ENCODE results near the gene THSD4.

Gene THSD4

DNA sequence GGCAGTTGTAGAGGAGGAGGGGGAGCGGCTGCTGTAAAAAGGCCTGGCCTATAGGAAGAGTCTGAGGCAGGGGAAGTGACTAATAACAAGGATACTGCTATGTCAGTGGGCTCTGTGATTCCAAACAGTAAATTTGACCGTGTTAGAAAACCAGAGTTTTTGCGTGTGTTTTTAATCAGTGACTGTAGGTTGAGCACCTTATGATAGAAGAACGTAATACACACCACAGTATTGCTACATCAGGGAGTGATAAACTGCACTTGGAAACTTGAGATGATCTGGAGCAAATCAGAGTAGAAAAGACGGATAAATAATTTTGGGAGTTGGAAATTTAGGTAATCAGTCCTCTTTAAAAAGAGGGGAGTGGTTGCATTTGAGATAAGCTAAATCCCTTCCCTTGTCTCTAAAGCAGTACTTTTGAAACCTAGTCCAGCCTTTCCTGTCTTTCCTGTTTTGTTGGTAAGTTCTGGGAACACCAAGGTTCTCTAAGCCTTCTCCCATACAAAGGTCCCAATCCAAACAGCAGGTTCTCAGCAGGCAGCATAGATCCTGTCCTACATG is 564.6 kb downstream of the THSD4 start:
- no peak for DNase-seq

DNA sequence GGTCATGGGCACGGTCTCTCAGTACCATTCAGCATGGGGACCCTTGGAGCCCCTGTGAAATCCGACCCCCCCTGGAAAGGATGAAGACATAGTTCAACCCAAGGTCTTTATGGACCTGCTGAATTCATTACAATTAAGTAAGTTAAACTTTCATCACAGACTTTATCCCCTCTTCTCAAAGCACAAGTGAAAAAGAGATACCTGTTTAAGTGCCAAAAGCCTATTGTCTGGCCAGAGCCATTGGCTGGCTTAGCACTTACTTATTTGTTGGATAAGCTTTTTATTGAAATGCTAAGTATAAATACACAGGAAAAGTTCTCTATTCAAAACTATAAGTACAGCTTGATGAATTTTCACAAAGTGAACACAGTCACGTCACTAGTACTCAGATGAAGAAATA is 566.7 kb downstream of the THSD4 start:
- no peak for DNase-seq

DNA sequence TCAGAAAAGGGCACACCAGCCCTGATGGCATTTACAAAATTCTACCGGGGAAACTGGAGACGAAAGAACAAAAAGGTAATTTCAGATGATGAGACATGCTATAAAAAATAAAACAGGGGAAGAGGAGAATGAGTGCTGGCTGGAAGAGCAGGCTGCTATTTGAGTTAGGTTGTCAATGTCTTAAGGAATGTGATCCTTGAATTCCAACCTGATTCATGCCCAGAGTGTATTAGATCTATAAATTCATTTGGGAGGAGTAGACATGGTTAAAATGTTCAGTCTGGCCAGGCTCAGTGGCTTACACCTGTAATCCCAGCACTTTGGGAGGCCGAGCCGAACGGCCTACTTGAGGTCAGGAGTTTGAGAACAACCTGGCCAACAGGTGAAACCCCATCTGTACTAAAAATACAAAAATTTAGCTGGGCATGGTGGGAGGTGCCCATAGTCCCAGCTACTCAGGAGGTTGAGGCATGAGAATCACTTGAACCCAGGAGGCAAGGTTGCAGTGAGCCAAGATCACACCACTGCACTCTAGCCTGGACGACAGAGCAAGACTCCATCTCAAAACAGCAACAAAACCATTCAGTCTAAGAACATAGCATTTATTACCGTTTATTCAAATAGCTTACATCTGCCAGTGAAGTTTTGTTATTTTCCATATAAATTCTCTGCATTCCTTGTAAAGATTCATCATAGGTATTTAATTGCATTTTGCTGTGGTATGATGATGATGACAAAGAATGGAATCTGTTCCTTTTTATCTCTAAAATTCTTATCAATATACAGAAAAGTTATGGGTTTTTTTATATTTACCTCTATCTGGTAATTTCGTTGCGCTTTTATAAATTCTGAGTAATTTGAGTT is 568.4 kb downstream of the THSD4 start:
- DNase-seq = no peak

DNA sequence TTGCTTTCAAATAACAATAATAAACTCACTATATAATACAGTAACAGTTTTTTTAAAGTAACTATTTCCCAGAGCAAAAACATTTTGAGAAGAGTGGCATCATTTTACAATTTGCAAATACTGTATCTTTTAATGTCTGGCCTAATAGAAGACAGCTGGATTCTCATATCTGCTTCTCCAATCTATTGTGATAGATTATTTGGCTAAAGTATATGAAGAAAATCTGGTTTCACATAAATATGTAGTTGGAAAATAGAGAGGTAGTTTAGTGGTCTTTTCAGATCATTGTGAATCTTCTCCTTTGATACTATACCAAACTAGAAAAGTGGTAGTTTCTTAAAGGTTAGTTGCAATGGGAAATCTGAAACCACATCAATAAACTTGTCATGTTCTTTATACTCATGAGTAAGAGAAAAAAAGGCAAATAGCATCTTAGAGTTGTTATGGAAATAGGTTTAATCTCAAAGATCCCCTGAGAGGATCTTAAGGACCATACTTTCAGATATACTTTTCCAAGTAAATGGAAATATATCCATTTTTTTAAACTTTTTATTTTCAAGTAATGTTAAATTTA is 570.2 kb downstream of the THSD4 start:
- no peak for DNase-seq

DNA sequence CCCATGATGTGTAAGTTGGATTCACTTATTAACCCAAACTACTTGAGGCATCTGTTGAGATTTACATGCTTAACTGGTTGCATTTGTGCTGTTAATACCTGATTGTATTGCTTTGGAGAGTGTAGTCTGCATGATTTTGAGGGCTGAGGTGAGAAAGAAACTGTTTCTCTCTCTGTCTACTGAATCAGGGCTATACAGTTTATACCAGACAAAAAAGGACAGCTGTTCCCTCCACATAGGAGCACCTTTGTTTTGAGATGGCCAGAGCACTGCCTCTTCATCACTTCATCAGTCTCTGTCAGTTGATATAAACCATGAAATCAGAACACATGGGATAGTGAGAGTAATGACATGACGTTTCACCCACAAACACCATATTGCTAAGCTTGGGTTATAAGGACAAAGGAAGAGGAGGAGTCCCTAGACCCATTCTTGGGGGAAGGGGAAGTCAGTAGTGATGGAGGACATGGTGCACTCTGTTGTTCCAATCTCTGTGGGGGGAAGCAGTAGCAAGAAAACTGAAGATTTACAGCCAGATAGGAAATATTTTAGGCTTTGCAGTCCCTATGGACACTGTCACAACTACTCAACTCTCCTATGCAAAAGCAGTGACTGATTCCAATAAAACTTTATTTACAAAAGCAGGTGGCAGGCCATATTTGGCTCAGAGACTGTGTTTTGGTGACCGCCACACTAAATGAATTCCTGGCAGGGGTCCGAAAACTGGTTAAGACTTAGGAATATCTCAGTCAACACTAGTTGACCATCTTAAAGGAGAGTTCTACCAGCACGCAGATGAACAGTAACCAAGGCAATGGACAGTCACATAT is 571.2 kb downstream of the THSD4 start:
- DNase-seq = no peak

DNA sequence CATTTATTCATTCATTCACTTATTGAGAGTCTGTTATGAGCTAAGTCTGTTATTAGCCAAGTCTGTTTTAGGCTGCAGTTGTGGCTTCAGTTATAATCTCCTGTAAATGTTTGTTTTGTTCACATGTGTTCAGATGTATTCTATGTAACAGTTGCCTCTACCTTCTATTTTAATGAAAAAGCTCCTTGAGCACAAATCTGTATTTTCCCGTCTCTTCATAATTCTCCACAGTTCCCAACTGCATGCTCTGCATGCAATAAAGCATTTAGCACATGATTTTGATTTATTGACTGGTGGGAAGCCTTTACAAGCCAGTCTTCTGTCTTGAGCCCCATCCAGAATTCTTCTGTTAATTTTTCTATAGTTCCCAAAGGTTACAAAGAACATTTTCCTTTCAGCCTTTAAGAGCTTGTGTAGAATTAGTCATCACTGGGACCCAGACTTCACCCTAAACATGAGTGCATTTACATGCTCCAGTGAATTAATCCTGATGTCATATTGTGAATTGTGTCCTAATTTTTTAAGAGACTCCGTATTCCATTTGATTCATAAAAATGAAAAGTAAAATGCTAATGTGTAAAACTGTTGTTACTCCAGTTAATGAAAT is 572.7 kb downstream of the THSD4 start:
- DNase-seq = no peak

DNA sequence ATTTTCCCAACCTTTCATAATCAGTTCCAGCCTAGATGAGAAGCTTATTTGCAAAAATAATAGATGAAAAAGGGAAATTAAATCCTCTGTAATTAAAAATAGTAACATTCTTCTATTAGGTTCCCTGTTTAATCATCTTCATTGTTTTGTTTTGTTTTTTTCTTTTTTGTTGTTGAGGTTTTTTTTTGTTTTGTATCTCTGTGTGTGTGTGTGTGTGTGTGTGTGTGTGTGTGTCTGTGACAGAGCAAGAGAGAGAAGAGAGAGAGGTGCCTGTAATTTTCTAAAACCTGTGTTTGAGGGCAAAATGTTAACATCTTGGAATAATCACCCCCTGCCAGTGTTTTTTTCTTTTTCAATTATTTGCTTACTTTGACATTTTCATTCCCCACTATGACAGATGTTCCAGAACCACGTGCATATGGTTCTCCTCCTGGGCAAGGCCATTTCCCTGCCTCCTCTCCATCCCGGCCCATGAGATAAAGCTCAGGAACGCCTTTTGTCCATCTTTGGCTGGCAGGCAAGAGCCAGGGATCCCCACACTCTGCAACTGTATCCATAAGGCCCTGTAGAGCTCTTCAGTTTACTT is 573.3 kb downstream of the THSD4 start:
- DNase-seq = no peak

DNA sequence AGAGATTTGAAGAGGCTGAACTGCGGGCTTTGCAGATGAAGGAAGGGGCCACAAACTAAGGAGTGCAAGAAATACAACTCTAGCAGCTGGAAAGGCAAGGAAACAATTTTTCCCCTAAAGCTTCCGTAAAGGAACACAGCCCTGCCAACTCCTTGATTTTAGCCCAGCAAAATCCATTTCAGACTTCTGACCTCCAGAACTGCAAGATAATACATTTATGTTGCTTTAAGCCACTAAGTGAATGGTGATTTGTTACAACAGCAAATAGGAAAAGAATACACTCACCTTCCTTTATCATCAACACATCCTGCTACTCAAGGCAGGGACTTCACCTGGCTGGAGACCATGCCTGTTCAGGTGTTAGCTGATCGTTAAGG is 575.8 kb downstream of the THSD4 start:
- DNase-seq = no peak

DNA sequence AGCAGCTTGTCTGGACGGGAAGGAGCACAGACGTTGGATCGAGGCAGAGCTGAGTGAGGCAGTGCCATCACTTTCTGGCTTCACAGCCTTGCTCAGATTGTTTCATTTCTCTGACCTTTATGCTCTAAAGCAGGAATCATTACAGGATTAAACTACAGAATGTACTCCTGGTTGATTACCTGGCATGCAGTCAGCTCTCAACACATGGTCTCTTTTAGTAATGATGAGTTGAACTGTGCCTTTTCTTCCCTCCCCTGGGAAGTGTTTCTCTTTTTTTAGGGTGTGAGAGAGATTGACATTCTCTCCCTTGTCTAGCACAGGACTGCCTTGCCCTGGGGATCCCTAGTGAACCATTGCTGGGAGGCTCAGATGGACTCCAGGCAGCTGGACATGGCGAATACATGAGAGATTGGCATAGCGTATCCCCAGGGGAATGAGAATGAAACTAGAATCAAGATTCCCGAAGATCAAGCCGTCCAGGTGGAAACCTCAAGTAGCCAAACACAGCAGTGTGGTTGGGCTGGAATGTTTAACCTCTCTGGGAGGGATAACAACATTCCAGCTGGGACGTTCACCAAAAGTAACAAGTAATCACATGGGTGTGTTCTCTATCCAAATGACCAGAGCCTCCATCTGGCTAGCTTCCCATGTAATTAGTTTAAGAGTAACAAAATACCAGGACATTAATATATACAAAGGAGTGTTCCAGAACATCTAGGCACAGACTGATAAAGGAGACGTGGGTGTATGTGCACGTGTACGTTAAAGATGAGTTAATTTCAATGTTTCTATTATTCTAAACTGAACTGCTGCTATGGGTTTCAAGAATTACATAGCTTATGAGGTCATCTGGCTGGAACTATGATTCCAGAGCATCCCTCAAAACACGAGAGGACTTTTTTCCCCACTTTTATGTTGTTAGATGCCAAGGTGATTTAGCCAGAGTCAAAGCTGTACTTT is 576.5 kb downstream of the THSD4 start:
- no peak for DNase-seq

DNA sequence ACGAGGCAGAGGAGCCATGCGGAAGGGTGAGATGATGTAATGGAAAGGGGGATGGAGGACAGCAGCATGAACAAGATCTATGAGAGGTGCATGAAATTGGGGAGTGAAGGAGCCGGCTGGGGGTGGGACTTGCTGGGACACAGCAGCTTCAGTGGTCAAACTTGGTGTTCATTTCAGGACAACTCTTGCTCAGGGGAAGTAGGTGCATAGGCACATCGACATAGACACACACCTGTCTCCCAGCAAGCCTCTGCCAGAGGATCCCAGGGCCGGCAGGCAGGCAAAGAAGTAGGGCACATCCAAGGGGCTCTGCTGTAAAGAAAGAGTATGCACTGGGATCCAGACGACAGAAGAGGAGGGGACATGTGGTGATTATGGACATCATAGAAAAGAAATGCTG is 582.0 kb downstream of the THSD4 start:
- no peak for DNase-seq

DNA sequence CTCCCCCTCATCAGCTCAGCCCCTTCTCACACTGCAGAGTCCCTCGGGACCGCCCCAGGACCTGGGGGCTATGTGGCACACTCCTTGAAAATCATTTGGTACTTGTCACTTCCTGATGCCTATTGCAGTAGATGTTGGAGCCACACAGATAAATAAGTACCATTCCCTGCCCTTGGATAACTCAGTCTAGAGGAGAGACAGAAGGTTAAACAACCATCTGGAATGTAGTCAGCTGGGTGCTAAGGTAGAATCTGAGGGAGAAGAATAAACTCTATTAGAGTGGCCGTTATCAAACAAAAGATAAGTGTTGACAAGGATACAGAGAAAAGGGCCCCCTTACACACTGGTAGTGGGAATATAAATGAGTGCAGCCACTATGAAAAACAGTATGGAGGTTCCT is 582.8 kb downstream of the THSD4 start:
- no peak for DNase-seq

DNA sequence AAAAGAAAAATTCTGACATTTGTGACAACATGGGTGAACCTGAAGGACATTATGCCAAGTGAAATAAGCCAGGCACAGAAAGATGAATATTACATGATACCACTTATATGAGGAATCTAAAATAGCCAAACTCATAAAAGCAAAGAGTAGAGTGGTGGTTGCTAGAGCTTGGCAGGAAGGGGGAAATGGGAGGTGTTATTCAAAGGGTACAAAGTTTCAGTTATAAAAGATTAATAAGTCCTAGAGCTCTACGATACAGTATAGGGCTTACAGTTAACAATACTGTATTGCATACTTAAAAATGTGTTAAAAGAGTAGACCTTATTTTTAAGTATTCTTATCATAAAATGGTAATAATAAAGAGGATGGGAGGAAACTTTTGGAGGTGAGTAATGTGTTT is 583.5 kb downstream of the THSD4 start:
- DNase-seq = no peak

DNA sequence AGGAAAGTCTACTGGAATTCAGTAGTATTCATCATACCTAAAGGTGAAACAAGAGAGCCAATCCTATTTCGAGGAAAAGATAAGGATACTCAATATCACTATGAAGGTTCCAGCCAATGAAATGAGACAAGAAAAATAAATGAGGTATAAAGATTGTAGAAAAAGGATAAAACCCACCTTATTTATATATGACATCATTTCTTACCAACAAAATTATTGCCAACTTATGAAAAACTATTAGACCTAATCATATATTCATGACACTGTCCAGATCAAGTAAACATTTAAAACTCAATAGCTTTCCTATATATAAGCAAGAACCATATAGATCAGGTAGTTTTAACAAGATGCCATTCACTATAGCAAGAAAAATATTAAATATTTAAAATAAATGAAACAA is 584.7 kb downstream of the THSD4 start:
- DNase-seq = no peak

DNA sequence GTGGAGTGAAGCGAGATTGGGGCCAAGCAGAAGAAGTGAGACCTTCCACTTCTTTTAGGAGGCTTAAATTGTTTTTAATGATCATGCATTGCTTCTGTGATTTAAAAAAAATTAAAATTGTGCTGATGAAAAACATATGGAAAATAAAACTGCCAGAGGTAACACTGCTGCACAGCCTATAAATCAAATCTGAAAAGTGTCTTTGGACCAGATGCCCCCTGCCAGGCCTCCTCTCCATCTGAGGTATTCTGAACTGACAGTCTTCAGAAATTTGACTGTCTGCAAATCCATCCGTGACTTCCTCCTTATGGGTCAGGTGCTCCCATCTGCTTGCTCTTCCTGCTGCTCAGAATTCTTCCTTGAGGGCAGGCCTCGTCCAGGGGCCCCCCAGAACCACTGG is 586.5 kb downstream of the THSD4 start:
- no peak for DNase-seq

DNA sequence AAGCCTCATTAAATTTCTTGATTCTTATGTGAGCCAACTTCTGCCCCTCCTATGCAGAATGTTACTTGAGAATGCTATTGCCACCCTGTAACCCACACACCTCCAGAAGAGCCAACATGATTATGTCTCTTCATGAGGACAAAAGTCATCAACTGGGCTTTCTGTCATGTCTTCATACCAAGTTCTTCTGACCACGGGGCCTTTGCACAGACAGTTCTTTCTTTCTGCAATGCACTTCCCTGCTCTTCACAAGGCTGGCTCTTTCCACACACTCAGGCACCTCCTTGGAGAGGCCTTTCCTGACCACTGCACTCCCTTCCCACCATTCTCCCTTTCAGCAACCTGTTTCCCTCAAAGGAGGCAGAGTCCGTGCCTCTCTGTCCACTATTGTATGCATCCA is 587.2 kb downstream of the THSD4 start:
- no peak for DNase-seq

DNA sequence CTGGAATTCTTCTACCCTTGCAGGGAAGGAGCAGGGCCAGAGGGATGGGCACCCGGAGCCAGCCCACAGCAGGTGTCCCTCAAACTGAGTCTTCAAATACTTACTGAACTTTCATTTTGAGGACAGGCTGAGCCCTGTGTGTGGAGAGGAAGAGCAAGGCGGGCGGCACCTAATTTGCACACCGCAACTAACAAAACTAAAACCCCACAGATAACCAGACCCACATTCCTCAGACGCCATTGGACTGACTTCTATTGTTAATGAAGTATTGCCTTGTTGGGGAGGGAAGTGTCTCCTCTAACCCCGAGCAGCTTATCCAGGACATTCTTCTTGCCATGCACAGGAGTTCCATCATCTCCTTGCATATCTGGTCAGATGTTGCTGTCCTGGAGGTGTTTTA is 589.9 kb downstream of the THSD4 start:
- no peak for DNase-seq

DNA sequence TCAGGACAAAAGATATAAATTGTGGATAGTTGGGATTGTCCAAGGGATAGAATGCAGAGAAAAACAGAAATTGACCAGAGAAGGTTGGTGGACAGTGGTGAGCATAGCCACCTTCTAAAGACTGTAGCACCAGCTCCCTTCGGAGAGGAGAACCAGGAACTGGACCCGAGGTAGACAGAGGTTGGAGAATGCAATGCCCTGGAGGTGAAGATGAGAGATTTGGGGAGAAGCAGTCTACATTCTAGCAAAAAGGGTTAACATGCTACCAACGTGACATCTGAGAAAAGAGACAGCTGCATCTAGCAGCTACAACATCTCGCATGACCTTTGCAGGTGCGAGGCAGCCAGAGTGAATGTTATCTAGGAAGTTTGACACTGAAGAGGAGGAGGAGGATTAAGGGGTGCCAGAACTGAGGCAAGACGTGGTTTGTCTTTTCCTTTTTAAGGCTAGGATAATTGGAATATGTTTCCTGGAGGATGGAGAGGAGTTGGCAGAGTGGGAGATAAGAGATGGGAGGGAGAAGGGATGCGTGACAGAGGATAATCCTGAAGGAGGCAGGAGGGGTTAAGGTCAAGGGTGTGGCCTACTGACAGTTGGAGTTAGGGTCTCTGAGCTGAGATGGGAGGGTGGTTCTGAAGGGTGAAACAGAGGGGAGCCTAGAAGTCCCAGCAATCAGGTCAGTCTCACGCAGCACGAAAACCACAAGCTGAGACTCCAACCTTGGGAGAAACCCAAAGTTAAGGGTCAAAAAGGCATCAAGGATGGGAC is 591.4 kb downstream of the THSD4 start:
- DNase-seq = no peak

DNA sequence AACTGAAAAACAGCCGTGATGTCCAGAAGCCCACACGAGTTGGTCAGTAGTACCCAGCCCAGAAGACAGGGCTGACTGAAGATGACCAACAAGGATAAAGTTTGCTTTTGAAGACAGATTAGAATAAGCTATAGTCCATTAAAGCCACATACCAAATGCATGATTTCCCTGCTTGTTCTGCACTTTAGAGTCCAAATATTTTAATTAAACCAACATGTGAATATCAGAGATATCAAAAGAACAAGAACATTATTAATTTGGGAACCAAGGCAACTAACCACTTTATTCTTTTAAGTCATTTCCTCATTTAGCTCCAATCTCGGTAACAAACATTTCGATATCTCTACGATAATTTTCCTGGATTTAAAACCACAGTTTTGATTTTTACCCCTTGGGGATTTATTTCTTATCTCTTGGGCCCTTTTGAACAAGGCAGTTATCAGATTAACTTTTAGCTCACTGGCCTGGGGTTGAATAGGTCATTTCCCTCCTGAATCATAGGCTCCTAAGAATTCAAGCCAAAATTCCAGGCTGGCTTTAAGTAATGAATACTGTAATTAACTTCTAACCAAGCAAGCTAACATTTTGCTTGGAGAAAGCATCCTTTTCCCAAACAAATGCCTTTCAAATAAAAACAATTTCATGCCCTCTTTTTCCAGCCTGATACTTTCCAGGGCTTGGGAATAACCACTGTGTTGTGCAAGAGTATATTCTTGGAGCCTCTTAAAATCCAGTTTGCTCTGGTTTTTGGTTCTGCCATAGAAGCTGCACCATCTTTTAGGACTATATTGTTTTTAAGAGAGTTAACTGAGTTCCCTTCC is 592.2 kb downstream of the THSD4 start:
- DNase-seq = no peak

DNA sequence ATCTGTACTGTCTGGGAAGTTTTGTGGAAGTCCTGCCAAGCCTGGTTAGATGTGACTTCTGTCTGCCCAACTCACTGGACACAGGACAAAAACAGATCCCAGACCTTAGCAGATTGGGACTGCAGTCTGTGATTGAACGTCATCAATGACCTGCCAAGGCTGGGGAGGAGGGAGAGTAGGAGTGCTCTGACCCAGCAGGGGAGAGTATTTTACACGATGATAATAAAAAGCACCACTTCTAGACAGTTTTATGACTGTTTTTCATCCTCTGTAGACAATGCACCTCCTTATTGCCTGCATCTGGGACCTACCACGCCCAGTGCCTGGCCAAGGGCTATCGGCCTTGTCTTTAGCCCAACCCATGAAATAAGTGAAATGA is 592.8 kb downstream of the THSD4 start:
- no peak for DNase-seq

DNA sequence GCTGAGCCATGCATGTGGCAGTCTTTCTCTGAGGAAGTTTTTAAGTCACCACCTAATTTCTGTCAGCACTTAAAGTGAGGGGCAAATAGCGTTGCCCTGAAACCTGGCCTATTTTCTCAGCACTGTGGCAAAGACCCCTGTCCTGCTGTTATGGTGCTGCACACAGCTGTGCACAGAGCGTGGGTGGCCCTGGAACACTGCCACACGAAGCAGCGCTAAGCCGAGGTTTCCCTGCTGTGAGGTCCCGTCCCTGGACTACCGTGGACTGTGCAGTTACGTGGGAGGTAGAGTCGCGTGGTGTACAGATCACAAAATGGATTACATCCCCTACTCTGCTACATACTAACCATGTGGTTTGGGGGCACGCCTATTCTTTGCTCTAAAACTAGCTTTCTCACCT is 593.5 kb downstream of the THSD4 start:
- no peak for DNase-seq
